ACHN (cell line): Measurements from ENCODE around the gene PKN1.

Source experiments
- DNase-seq: peaks from one replicate; pipeline ENCODE4 v3.0.0-alpha.2; 2015
- in situ Hi-C: cut with HindIII; loops from 2 replicates; pipeline ENCODE4 v1.10.0; 2017; ENCODE audit warnings: low sequenced_read_pairs, low pct_ligation_motif_present, low pct_unique_long_range_greater_than_20kb

Gene PKN1

GRCh38 chr19:14517840-14518505 is 84.9 kb downstream of the PKN1 start, which contains the start of gene DNAJB1:
Gene DNAJB1, minus strand, starts transcription at chr19:14518397. Its CDS starts 48 bp downstream, at chr19:14518349.
- peak; percentile 73 for DNase-seq
- in situ Hi-C loops: no loop called here

DNA sequence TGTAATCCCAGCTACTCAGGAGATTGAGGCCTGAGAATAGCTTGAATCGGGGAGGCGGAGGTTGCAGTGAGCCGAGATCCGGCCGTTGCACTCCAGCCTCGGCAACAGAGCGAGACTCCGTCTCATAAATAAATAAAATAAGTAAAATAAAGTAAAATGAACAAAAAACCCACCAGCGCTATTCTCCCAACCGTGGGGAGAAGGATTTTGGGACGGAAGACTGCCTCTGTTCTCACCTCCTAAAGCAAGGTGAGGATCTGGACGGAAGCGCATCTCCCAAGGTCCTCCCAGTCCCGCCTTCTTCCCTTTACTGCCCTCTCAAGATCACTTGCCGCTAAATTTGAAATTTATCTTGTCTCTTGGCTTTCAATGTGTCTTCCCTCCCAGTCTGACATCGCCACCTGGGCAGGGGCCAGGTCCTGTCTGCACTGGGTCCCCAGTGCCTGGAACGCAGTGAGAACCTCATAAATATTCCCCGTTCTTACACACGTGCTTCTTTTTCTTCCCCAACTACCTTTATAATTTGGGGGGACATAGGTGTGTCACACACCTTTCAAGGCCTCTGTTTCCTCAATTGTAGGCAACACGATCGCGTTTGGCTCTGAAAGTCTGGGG is 86.2 kb downstream of the PKN1 start:
- no peak for DNase-seq
- in situ Hi-C loops: no loop called here

- in situ Hi-C loops: no loop called here
- DNase-seq: peak; percentile 45
These were observed 86.8 kb downstream of the PKN1 start for GRCh38 chr19:14519860-14520407.

- in situ Hi-C loops: no loop called here
These were observed 87.4 kb downstream of the PKN1 start for GRCh38 chr19:14520543-14520942.

More at GRCh38 chr19:14520543-14520942, 87.4 kb downstream of the PKN1 start:
- no peak for DNase-seq
